GM12801 (cell line): ENCODE measurements around the gene HERPUD1.

Experiments used
- TF ChIP-seq, protein P1 (sequence below): IDR thresholded peaks from one replicate; pipeline ENCODE4 v1.5.1; 2011; ENCODE audit warnings: control low read depth; ENCODE audit not compliant: insufficient read length; ENCODE audit errors: extremely low read depth

The HERPUD1 gene

DNA sequence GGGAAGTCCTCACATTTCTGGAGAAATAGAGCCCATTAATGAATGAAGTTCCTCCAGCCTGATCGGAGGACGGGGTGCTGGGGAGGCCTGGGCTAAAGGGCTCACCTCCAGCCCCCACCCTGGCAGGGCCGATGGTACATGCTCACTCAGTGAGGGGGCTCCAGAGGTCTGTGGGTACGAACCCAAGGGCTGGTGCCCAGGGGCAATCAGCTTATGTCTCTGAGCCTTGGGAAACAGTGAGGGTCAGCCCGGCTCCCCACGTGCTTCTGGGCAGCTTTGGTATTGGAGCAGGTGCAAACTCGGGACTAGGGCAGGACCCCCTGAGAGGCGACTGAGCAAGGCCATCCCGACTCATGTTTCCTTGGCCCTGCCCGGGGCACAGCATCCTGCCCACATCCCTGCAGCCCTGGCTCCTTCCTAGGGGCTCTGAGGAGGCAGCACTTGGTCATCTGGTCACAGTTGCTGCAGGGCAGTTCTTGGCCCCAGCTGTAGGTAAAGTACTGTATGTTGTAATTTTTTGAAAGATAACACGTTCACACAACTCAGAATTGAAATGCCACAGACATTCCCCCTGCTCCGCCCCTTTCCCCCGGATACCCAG lies 28.8 kb downstream of the HERPUD1 start:
- TF ChIP-seq, protein P1, sequence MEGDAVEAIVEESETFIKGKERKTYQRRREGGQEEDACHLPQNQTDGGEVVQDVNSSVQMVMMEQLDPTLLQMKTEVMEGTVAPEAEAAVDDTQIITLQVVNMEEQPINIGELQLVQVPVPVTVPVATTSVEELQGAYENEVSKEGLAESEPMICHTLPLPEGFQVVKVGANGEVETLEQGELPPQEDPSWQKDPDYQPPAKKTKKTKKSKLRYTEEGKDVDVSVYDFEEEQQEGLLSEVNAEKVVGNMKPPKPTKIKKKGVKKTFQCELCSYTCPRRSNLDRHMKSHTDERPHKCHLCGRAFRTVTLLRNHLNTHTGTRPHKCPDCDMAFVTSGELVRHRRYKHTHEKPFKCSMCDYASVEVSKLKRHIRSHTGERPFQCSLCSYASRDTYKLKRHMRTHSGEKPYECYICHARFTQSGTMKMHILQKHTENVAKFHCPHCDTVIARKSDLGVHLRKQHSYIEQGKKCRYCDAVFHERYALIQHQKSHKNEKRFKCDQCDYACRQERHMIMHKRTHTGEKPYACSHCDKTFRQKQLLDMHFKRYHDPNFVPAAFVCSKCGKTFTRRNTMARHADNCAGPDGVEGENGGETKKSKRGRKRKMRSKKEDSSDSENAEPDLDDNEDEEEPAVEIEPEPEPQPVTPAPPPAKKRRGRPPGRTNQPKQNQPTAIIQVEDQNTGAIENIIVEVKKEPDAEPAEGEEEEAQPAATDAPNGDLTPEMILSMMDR: no peak

DNA sequence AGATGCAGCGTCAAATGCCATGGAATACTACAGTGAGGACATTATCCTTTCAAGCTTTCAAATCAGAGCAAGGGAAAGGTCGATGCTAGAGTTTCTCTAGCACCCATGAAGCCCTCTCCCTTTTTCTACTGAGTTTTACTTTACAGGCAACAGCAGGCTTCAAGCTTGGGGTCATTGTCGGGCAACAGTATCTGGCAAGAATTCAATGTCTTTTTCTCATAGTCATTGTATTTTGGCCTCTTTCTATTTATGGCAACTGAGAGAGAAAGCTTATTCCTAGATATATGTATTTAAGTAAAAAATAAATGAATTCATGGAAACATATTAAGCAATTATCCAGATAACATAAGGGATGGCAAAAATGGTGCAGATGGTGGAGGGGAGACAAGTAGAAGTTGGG lies 29.4 kb downstream of the HERPUD1 start:
- TF ChIP-seq, protein P1: no peak

DNA sequence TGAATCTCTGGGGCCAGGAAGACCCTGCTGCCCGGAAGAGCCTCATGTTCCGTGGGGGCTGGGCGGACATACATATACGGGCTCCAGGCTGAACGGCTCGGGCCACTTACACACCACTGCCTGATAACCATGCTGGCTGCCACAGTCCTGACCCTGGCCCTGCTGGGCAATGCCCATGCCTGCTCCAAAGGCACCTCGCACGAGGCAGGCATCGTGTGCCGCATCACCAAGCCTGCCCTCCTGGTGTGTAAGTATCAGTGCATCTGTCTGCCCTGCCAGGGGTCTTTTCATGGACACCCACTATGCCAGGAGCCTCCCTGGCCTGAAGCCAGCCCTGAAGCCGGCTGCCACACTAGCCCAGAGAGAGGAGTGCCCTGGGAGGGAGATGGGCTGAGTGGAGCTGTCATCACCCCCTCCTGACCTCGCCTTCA lies 29.9 kb downstream of the HERPUD1 start, which contains the start of gene CETP:
Gene CETP, plus strand, starts transcription at position 100 of the 431 bp plus-strand sequence. Its CDS starts 30 bp downstream, at position 130.
- TF ChIP-seq, protein P1: no peak

DNA sequence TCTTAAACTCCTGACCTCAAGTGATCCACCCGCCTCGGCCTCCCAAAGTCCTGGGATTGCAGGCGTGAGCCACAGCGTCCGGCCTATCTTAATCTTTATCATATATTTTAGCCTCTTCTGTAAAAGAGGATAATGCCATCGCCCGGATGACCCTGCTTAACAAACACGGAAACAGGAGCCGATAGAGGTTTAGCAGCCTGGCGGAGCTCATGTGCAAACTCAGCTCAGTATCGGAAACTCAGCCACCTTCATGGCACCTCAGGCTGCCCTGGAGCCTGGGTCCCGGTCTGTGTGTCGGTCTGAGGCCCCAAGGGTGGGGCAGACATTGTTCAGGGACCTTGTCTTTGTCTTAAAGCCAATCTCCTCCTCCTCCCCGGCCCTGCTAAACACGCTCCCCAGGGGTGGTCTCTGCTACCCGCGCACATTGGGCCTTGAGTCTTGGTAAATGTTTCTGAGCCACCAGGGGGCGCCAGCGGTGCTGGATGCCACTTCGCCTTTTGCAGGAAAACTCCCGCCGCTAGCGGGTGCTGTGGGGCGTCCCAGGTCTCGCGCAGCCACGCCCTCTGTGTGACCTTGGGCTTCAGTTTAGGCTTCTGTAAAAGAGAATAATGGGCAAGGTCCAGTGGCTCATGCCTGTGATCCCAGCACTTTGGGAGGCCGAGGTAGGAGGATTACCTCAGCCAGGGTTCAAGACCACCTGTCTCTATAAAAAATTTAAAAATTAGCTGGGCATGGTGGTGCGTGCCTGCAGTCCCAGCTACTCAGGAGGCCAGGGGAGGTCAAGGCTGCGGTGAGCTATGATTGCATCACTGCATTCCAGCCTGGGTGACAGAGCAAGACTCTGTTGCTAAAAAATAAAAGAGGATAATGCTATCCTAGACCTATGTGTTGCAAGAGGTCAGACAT lies 32.6 kb downstream of the HERPUD1 start:
- TF ChIP-seq, protein P1: peak; percentile 91

DNA sequence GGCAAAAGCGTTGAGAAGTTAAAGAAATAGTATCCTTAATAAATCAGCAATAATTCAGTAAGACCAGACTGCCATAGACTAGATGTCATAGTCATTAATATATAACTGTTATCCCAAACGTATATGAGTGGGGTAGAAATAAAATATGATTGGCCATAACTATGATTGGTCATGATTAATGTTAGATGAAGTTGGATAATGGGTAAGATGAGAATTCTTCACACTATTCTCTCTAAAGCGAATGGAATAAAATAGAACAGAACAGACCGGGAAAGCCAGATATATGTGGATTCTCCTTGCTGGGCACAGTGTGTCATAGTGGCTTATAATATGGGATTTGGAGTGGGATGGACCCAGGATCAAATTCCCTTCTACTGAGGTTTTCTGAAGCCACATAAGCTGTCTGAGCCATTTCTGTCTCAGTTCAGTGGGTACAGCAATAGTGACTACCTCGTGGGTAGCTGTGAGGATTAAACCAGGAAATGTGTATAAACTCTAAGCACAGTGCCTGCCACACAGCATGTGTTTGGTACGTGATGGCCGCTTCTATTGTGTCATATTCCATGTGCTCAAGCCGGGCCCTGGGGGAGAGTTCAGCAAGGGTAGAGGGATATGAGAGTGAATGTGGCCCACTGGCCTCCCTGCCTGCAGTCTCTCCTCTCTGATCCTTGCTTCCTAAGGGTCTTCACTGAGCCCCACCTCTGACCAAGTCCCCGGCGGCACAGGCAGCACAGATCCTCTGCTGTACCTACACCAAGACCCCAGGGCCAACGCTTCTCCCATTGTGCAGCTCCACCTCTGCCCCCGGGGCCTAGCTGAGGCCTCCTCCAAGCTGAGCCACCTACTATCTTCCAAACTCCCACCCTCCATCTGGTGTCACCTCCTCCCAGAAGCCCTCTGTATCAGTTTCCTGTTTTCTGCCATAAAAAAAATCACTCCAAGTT lies 33.5 kb downstream of the HERPUD1 start:
- TF ChIP-seq, protein P1: no peak

DNA sequence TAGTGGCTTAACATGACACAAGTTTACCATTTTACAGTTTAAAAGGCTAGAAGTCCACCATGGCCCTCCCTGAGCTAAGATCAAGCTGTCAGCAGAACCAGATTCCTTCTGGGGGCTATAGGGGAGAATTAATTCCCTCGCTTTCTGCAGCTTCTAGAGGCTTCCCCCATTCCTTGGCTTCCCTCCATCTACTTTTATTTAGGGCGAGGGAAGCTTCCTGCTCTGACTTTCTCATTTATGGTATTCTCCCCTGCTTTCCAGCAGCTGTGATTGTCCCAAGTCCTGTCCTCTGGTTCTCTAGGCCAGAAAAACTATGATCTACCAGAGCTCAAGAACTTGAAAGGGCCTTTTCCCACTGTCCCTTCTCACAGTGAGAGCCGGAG lies 34.1 kb downstream of the HERPUD1 start:
- TF ChIP-seq, protein P1: no peak

DNA sequence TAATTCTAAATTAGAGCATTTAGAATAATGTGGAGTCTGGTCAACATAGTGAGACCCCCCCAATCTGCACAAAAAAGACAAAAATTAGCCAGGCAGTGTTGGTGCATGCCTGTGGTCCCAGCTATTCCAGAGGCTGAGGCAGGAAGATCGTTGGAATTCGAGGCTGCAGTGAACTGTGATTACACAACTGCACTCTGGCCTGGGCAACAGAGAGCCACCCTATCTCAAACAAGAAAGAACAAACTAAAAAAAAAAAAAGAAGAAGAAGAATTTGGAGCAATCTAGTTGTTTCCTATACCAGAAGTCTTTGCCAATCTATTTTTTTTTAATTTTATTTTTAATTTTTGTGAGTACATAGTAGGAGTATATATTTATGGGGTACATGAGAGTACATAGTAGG lies 35.8 kb downstream of the HERPUD1 start:
- TF ChIP-seq, protein P1: no peak
